Measurements from ENCODE around the gene SATL1. TPM values are rescaled to one million over a fixed set of nuclear protein-coding genes. Genes with fewer than 3 reads are reported as not detected.
A peak's percentile ranks its signal among the peaks of the same experiment; 100 is the strongest.
"Not testable (repeated sequence)": the region's sequence is repeated elsewhere in the genome, so short reads cannot be mapped to it uniquely, and the experiment has no call there.

Gene SATL1, protein sequence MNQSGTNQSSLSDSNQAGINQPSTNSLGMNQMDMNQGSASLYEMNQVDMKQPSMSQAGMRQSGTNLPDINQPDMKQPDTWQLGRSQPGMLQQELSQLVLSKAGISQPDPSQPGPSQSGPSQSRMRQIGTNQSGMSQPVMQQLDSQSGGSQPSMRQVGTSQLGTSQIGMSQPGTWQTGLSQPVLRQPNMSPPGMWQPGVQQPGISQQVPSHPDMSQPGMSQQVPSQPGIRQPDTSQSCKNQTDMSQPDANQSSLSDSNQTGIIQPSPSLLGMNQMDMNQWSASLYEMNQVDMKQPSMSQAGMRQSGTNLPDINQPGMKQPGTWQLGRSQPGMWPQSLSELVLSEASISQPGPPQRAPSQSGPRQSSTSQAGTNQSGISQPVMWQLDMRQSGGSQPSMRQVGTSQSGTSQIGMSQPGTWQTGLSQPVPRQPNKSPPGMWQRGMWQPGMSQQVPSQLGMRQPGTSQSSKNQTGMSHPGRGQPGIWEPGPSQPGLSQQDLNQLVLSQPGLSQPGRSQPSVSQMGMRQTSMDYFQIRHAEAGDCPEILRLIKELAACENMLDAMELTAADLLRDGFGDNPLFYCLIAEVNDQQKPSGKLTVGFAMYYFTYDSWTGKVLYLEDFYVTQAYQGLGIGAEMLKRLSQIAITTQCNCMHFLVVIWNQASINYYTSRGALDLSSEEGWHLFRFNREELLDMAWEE
- total RNA-seq, result under 0.01 TPM

DNA sequence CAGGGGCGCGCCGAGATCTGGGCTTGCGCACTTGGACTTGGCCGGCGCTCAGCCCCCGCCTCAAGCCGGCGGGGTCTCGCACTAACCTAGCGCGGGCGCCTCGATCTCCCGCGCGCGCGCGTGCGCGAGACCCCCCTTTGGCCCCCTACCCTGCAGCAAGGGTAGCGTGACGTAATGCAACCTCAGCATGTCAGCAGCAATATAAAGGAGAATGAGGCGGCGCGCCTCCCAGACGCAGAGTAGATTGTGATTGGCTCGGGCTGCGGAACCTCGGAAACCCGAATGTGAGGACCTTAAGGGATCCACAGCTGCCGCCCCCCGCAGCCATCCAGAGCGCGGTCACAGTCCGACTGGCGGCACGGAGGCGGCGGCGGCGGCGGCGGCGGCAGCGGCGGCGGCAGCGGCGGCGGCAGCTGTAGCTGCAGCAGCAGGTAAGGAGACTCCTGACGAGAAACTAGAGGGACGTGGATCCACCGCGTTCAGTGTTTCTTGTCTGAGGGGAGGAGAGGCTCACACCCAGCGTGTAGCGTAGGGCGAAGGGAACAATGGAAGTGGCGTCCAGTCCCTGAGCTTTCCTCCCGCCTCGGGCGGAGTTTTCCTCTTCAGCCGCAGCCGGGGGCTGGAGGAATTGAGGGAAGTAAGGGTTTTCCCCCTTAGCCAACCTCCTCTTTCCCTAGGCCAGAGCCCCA, at the start of gene SATL1, which contains the start of gene ZNF711:
Gene SATL1, minus strand, starts transcription at position 19 of the 689 bp plus-strand sequence. CDS start 134,811 bp downstream, outside the sequence.
Gene ZNF711, plus strand, starts transcription at position 231 of the 689 bp plus-strand sequence. CDS start 3,582 bp downstream, outside the sequence.
- Histone ChIP-seq H3K36me3 (ENCODE audit: control insufficient read depth in 3 of 3, insufficient read depth in 3 of 3, low read length in 3 of 3) (no peaks in the 10 kb centered on the region), H3K4me1 (ENCODE audit: control insufficient read depth in 3 of 3, insufficient read depth in 3 of 3, low read length in 3 of 3) (peaks cover 0 to 7% (median 0%) of the 10 kb centered on the region in 3 donors), H3K9ac (ENCODE audit: low read depth in 1 of 3, low read length in 3 of 3) (peak within 1 kb of the TSS; percentile 24 to 74 (median 65)), H3K27me3 (ENCODE audit: control insufficient read depth in 3 of 3, insufficient read depth in 3 of 3, low read length in 3 of 3) (no peaks in the 10 kb centered on the region), H3K9me3 (ENCODE audit: control insufficient read depth in 3 of 3, low read length in 3 of 3) (no peaks in the 10 kb centered on the region), H3K4me3 (ENCODE audit: low read length in 3 of 3) (peak within 1 kb of the TSS; percentile 58 to 75 (median 66)), H3K27ac (ENCODE audit: low read depth, low read length) (no peak within 1 kb of the TSS)

- Histone ChIP-seq H3K4me1 (ENCODE audit: control insufficient read depth in 3 of 3, insufficient read depth in 3 of 3, low read length in 3 of 3) (no peaks in the 10 kb centered on the region), H3K9me3 (ENCODE audit: control insufficient read depth in 3 of 3, low read length in 3 of 3) (no peaks in the 10 kb centered on the region), H3K36me3 (ENCODE audit: control insufficient read depth in 3 of 3, insufficient read depth in 3 of 3, low read length in 3 of 3) (no peaks in the 10 kb centered on the region), H3K27me3 (ENCODE audit: control insufficient read depth in 3 of 3, insufficient read depth in 3 of 3, low read length in 3 of 3) (no peaks in the 10 kb centered on the region), H3K4me3 (ENCODE audit: low read length in 3 of 3) (no peak overlapping the region), H3K27ac (ENCODE audit: low read depth, low read length) (no peak overlapping the region), H3K9ac (ENCODE audit: low read depth in 1 of 3, low read length in 3 of 3) (no peak overlapping the region)
Observed at GRCh38 chrX:85288992-85289723, 45.6 kb upstream of the SATL1 start.

DNA sequence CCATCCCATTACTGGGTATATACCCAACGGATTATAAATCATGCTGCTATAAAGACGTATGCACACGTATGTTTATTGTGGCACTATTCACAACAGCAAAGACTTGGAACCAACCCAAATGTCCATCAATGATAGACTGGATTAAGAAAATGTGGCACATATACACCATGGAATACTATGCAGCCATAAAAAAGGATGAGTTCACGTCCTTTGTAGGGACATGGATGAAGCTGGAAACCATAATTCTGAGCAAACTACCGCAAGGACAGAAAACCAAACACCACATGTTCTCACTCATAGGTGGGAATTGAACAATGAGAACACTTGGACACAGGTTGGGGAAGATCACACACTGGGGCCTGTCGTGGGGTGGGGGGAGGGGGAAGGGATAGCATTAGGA, 41.7 kb upstream of the SATL1 start:
- H3K27me3 ChIP-seq (ENCODE audit: control insufficient read depth in 3 of 3, insufficient read depth in 3 of 3, low read length in 3 of 3); H3K4me3 ChIP-seq (ENCODE audit: low read length in 3 of 3); H3K36me3 ChIP-seq (ENCODE audit: control insufficient read depth in 3 of 3, insufficient read depth in 3 of 3, low read length in 3 of 3); H3K9me3 ChIP-seq (ENCODE audit: control insufficient read depth in 3 of 3, low read length in 3 of 3); H3K27ac ChIP-seq (ENCODE audit: low read depth, low read length); H3K4me1 ChIP-seq (ENCODE audit: control insufficient read depth in 3 of 3, insufficient read depth in 3 of 3, low read length in 3 of 3); H3K9ac ChIP-seq (ENCODE audit: low read depth in 1 of 3, low read length in 3 of 3): not testable (repeated sequence)

- Histone ChIP-seq H3K4me1 (ENCODE audit: control insufficient read depth in 3 of 3, insufficient read depth in 3 of 3, low read length in 3 of 3) (peaks cover 0 to 7% (median 0%) of the 10 kb centered on the region in 3 donors), H3K36me3 (ENCODE audit: control insufficient read depth in 3 of 3, insufficient read depth in 3 of 3, low read length in 3 of 3) (no peaks in the 10 kb centered on the region), H3K9ac (ENCODE audit: low read depth in 1 of 3, low read length in 3 of 3) (peak overlapping the region; percentile 27 to 74 (median 65)), H3K4me3 (ENCODE audit: low read length in 3 of 3) (peak overlapping the region; percentile 58 to 75 (median 66)), H3K9me3 (ENCODE audit: control insufficient read depth in 3 of 3, low read length in 3 of 3) (no peaks in the 10 kb centered on the region), H3K27ac (ENCODE audit: low read depth, low read length) (no peak overlapping the region), H3K27me3 (ENCODE audit: control insufficient read depth in 3 of 3, insufficient read depth in 3 of 3, low read length in 3 of 3) (no peaks in the 10 kb centered on the region)
Observed at GRCh38 chrX:85244450-85245211, 1.1 kb upstream of the SATL1 start.

DNA sequence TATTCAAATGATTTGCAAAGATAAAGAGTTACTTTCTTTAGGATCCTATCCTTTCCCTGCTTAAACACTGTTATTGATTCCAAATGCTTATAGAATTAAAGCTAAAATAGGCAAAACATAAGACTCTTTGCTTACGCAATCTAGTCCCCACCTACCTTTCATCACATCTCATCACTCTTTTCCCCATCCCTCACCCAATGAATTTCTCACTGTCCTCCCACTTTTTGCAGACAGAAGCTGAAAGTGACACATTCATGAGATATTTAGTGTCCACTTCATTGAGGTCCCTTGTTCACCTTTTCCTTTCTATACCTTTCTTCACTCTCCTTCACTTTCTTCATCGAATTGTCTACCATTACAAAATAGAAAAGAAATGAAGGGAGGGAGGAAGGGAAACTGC, 424 bp downstream of the SATL1 start:
- peak overlapping the region in 1 of 3 donors; percentile 58 for H3K4me3 ChIP-seq (ENCODE audit: low read length in 3 of 3)
- H3K9ac ChIP-seq (ENCODE audit: low read depth in 1 of 3, low read length in 3 of 3), result no peak overlapping the region
- no peaks in the 10 kb centered on the region for H3K36me3 ChIP-seq (ENCODE audit: control insufficient read depth in 3 of 3, insufficient read depth in 3 of 3, low read length in 3 of 3)
- H3K4me1 ChIP-seq (ENCODE audit: control insufficient read depth in 3 of 3, insufficient read depth in 3 of 3, low read length in 3 of 3), result peaks cover 0 to 7% (median 0%) of the 10 kb centered on the region in 3 donors
- H3K27me3 ChIP-seq (ENCODE audit: control insufficient read depth in 3 of 3, insufficient read depth in 3 of 3, low read length in 3 of 3), result no peaks in the 10 kb centered on the region
- no peaks in the 10 kb centered on the region for H3K9me3 ChIP-seq (ENCODE audit: control insufficient read depth in 3 of 3, low read length in 3 of 3)
- no peak overlapping the region for H3K27ac ChIP-seq (ENCODE audit: low read depth, low read length)

DNA sequence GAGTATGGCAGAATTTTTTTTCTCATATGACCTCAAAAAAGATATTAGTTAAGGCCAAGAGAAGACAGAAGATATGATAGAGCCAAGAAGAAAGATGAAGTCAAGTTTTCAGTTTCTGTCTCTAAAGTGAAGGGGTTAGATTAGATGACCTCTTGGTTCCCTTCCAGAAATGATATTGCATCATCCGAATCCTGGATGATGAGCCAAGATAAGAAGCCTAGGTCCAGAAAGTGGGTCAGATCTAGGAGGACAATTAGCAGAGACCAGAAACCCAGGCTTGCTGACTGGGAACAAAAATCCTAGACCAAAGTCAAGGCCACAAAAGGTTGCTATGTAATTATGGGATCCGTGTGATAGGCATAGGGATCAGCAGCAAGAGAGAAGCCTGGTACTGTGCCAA, 20.2 kb downstream of the SATL1 start:
- no peaks in the 10 kb centered on the region for H3K4me1 ChIP-seq (ENCODE audit: control insufficient read depth in 3 of 3, insufficient read depth in 3 of 3, low read length in 3 of 3)
- H3K27me3 ChIP-seq (ENCODE audit: control insufficient read depth in 3 of 3, insufficient read depth in 3 of 3, low read length in 3 of 3), result no peaks in the 10 kb centered on the region
- no peak overlapping the region for H3K4me3 ChIP-seq (ENCODE audit: low read length in 3 of 3)
- H3K9me3 ChIP-seq (ENCODE audit: control insufficient read depth in 3 of 3, low read length in 3 of 3), result no peaks in the 10 kb centered on the region
- H3K36me3 ChIP-seq (ENCODE audit: control insufficient read depth in 3 of 3, insufficient read depth in 3 of 3, low read length in 3 of 3), result no peaks in the 10 kb centered on the region
- H3K9ac ChIP-seq (ENCODE audit: low read depth in 1 of 3, low read length in 3 of 3), result no peak overlapping the region
- no peak overlapping the region for H3K27ac ChIP-seq (ENCODE audit: low read depth, low read length)

- Histone ChIP-seq H3K9me3 (ENCODE audit: control insufficient read depth in 3 of 3, low read length in 3 of 3) (no peaks in the 10 kb centered on the region), H3K4me3 (ENCODE audit: low read length in 3 of 3) (no peak overlapping the region), H3K4me1 (ENCODE audit: control insufficient read depth in 3 of 3, insufficient read depth in 3 of 3, low read length in 3 of 3) (peaks cover 0 to 4% (median 0%) of the 10 kb centered on the region in 3 donors), H3K27me3 (ENCODE audit: control insufficient read depth in 3 of 3, insufficient read depth in 3 of 3, low read length in 3 of 3) (no peaks in the 10 kb centered on the region), H3K9ac (ENCODE audit: low read depth in 1 of 3, low read length in 3 of 3) (no peak overlapping the region), H3K27ac (ENCODE audit: low read depth, low read length) (no peak overlapping the region), H3K36me3 (ENCODE audit: control insufficient read depth in 3 of 3, insufficient read depth in 3 of 3, low read length in 3 of 3) (no peaks in the 10 kb centered on the region)
Observed at GRCh38 chrX:85221361-85221760, 22.2 kb downstream of the SATL1 start.

GRCh38 chrX:85215946-85216345, 27.6 kb downstream of the SATL1 start:
- H3K36me3 ChIP-seq (ENCODE audit: control insufficient read depth in 3 of 3, insufficient read depth in 3 of 3, low read length in 3 of 3), result no peaks in the 10 kb centered on the region
- peaks cover 0 to 4% (median 0%) of the 10 kb centered on the region in 3 donors for H3K4me1 ChIP-seq (ENCODE audit: control insufficient read depth in 3 of 3, insufficient read depth in 3 of 3, low read length in 3 of 3)
- no peak overlapping the region for H3K4me3 ChIP-seq (ENCODE audit: low read length in 3 of 3)
- no peak overlapping the region for H3K27ac ChIP-seq (ENCODE audit: low read depth, low read length)
- no peak overlapping the region for H3K9ac ChIP-seq (ENCODE audit: low read depth in 1 of 3, low read length in 3 of 3)
- H3K9me3 ChIP-seq (ENCODE audit: control insufficient read depth in 3 of 3, low read length in 3 of 3), result no peaks in the 10 kb centered on the region
- no peaks in the 10 kb centered on the region for H3K27me3 ChIP-seq (ENCODE audit: control insufficient read depth in 3 of 3, insufficient read depth in 3 of 3, low read length in 3 of 3)
